HPDE6-E6E7 (cell line): ENCODE results near the gene PLCB4.

Experiments used
- DNase-seq: peaks from one replicate; pipeline ENCODE4 v3.0.0; 2011; ENCODE audit warnings: missing footprints; ENCODE audit errors: extremely low spot score

The PLCB4 gene

DNA sequence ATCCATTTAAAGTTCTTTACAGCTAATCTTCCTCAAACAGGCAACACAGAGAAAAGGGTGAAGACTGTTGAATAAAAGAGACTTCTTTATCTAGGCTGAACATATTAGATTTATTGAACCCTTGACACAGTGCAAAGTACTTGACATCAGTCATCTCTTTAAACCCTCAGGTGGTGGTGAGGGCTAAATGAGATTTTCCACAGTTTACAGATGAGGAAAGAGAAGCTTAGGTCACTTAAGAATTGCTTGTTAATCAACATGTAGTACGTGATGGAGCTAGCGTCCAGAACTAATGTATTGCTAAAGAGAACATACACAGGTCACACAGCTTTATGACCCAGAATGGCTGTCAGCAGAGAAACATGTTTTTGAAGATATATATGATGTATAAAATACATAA lies 252.1 kb downstream of the PLCB4 start:
- DNase-seq, result no peak

DNA sequence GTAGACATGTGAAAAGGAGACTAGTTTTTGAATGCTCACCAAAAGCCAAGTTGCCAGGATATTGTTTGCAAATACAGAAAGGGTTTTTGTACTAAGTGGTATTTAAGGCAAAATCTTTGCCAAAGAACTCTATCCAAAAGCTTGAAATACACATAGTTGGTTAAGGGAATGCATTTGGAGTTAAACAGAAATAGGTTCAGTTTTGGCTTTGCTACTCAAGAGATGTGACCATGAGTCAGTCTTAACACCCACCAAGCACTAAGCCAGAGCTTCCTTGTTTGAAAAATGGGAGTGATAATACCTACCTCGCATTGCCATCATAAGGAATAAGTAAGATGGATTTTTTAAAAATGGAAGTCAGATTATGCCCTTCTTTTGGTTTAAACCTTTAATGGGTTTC lies 253.8 kb downstream of the PLCB4 start:
- DNase-seq, result no peak

DNA sequence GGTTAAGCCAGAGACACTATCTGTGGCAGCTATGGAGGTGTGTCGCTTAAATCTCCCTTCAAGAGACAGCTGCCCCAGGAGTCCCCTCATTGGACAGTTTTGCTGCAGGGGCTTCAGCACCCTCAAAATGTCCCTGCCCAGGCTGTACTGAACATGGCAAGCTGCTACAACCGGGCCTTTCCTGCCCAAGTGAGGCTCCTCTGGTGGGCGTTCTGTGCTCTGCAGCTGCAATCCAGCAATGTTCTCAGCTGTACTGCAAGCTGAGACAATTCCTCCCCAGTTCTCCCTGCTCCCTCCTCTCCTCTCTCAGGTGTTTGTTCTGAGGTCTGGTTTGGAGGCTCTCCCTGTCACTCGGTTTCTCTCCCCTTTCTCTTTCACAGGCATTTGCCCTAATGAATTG lies 254.7 kb downstream of the PLCB4 start:
- no peak for DNase-seq

DNA sequence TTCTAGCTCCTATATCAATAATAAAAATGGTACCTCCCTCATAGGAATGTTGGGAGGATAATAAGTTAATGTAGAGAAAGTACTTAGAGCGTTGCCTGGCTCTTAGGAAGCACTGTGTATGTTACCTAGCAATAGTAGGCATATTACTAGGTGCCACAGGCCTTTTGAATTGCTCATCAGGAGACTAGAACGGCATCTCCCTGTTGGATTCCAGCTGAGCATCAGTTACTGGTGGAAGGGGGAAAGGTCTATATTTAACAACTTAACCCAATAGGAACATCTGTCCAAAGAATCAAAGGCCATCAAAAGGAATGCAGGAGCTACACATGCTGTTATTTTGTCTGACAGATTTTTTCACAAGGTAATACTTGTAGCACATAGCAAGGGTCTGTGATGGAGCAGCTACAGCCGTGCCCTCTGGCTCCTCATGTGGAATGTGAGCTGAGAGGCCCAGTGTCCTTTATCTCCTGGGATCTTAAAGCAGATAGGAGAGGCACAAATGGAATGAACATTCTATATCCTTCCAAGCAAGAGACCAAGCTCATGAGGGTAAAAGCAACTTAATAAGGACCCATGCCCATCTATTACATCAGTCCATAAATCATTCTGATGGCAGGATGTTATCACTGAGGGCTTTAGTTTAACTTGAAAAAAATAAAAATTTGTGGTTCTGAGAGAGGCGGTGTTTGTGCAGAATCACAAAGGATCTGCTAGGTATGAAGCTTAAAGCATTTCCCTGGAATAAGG lies 260.6 kb downstream of the PLCB4 start:
- no peak for DNase-seq

DNA sequence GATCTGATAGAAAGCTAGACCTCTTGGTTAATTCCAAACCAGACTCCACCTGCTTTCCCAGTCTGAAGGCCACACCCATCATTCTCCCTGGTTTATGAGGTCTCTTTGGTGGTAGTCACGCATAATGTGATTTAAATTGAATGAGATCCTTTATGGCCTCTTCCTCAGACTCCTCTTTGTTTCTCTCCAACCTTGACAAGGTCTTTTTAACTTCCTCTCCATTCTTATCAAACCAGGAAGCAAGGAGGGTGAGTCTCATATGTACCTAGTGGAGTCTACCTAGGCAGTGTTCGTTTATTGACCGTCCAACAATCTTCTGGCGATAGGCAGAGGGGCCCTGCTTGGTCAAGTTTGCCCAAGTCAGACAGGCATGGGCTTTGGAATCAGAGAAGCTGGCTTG lies 261.3 kb downstream of the PLCB4 start:
- DNase-seq, result no peak

DNA sequence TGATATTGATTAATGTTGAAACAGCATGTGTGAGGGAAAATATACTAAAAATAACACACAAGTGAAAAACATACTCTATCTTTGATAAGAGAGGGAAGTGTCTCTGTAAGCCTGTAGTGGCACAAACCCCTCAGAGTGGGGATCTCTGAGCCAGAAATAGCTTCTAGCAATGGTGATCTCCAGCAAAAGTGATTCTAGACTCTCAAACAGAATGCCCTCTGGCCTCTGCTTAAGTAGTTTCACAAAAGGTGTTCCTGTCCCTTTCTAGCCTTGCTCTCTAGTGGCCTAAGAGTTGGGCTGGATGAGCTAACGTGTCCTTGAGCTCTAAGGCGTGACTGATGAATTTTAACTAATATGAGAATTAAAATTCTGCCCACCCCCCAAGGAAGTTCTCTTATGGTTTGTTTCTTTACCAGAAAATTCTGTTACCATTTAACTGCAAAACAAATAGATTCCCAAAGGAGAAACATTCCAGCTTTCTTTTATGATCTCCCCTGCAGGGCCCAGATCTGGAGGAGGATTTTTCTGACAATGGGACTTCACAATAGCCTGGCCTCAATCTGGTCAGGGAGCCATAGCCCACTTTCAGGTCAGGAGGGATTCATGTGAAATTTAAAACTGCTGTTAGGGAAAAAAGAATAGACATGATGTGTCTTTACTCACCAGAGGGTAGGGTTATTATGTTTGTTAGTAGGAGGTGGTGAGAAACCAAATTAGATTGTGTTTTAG lies 263.0 kb downstream of the PLCB4 start:
- DNase-seq, result no peak

DNA sequence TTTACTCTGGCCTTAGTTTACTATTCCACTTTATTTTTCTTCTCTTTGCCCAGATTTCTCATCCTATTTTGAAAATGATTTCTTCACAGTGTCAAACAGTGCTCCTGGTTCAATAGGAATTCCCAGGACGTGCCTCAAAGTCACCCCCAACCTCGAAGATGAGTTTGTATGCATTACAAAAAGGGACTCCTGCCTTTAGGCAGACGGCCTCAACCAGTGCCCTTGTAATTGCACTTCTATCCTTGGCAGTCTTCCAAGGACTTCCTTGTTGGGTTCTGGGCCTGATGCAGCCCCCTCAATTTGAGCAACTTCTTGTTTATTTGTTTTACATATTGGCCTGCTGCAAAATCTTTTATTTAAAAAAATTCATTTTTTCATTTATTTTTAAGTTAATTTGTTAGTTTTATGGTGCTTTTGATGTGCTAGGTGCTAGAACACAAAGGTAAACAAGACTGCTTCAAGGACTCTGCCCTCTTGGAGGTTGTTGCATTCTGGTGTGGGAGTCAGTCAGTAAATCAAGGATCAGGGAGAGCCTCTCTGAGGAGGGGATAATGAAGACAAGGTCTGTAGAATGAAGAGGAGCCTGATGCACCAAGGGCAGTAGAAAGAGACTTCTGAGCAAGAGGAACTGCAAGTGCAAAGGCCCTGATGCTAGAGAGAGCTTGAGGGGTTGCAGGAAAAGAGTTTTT lies 264.0 kb downstream of the PLCB4 start:
- DNase-seq, result no peak

DNA sequence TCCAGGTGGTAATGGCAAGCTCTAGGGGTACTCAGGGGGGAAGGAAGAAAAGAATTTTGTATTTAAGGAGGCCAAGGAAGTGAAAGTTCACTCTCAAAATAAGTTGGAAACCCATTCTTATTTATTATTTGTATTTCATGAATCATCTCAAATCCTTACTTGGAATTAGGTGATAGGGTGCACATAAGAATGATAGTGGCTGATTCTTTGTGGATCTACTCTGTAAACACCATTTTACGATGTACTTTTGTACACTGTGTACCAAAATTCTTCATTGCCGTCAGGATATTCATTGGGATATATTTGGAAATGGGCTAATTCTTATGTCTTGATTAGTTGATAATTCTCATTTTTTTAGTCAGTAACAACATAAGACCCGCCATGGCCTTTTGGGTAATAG lies 266.0 kb downstream of the PLCB4 start:
- DNase-seq, result no peak

DNA sequence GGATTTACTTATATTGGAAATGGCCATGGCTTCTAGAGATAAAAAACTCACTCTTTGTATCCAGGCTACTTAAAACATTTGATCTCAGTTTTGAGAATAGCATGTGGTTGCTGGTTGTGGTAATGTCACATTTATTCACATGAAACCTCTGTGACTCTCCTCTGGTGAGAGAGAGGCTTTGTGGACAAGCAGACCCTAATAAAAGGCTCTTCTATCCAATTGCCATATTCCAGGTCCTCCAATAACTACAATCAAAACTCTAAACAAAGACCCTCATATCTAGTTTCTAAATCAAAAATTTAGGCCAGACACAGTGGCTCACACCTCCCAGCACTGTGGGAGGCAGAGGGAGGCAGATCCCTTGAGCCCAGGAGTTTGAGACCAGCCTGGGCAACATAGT lies 269.2 kb downstream of the PLCB4 start:
- no peak for DNase-seq

DNA sequence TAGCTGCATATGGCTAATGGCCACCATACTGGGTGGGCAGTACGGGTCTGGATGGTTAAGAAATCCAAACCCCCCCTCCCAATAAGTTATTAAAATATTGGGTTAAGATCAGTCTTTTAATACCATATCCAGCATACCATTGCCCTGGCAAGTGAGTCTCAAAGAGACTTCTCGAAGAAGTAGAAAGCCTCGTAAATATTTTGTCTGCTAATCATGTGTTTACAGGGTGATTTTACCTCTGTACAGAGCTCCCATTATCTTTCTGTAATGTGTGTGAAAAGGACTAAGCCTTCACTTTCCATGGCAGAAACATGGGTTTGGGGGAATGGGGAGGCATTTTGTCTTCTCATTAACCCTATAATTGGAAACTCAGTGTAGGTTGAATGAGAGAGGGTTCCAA lies 270.8 kb downstream of the PLCB4 start:
- no peak for DNase-seq

DNA sequence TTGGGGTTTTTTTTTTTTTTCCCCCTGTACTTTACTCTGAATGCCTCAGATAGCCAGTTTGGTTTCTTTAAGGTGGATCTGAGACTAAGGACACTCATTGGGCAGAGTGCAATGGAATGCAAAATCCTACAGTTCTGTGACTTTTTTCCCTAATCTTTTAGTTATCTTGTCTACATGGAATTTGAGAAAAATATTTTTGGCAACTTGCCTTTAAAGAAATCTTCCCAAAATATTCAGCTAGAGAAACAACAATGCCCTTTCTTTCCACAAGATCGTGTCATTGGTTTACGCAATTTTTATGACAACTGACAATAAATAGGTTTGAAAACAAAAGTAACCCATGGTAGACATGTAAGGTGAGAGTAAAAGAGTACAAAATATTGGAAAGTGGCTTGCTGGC lies 273.8 kb downstream of the PLCB4 start:
- no peak for DNase-seq

DNA sequence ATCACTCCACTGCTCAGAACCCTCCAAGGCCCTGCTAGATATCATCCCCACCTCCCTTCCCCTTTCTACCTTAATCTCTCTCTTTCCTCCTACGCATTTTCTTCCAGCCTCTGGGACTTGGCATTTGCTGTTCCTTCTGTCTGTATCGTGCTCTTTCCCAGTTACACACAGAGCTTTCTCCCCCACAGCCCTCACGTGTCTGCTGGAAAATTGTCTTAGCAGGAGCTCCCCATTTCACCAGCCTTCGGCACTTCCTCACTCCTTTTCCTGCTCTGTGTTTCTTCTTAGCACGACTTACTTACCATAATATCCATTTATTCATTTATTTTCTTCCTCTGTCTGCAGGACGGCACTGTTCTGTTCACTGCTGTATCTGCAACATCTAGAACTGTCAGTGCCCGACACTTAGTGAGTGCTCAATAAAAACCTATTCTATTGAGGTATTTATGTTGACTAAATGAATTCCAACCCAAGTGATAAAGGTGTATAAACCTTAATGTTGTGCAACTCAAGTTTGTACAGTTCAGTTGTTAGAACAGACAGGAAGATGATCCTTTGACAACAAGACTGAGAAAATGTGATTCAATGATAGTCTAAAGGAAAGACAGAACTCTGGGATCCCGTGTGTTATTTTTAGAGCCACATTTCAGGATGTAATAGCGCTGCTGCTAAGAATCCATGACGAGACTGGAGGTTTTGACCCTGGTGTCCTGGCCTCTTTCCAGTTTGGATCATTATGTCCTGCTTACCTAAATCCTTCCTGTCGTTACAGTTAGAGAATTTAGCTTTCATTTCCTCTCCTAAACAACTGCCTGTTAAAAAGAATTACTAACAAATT lies 275.4 kb downstream of the PLCB4 start:
- DNase-seq, result no peak

DNA sequence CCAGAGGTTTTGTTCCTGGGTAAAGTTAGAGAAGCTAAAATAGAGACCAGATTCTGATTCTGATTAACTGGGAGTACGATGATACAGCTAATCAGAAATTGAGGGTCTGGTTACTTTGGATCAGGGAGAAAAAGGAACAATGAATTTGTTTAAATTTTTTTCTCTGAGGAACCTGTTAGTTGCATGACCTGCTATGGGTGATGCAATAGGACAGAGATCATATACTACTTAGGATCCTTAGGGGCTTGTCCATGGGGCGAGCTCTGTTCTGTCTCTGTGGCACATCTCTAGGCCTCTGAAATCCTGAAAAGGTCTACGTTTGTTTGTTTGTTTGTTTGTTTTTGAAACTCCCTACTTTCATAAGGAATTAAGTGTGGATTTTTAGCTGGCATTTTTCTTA lies 279.4 kb downstream of the PLCB4 start:
- DNase-seq, result no peak

DNA sequence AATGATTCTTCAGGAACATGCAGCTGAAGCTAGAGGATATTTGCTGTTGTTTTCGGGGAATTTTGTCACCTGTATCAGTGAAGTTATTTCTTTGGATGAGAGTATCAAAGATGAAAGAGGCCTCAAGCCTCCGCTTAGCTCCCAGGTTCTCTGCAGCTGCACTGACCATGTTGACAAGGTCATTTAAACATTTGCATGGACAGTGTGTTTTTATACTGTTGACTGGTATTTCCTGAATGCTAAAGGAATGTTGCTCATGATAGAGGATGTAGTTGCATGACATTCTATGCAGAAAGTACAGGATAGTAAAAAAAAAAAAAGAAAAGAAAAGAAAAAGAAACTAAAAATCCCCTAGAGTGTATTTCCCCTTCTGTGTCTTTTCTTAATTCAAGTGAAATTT lies 279.9 kb downstream of the PLCB4 start:
- DNase-seq, result no peak

DNA sequence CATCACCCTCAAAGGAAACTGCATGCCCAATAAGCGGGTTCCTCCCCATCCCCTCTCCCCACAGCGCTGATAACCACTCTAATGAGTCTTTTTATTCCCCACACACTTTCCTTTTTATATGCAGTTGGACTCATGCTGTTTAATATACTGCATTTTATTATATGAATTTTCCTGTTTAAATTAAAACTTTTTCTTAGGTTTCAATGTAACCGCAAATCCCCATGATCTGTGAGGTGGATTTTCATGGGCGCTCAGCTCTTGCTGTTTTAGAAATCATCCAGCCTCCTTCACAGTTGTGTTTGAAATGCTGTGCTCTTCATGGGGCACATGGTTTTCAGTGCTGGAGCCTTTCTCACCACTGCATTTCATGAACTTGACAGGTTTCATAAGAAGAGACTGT lies 280.4 kb downstream of the PLCB4 start:
- no peak for DNase-seq

DNA sequence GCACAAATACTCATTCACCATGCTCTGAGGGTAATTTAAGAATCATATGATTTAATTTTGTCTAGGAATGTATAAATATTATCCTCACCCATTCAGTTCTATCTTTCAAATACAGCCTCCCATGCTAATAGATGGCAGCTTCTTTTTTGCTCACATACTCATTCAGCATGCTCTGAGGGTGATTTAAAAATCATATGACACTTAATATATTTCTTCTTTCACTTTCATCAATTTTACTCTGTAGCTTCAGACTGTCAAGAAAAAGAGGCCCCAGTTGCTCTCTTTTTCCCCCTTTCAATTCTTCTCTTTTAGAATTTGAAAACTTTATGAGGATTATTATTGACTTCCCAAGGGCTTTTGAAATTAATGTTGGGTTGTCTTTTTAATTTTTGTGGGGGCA lies 283.9 kb downstream of the PLCB4 start:
- DNase-seq, result no peak

DNA sequence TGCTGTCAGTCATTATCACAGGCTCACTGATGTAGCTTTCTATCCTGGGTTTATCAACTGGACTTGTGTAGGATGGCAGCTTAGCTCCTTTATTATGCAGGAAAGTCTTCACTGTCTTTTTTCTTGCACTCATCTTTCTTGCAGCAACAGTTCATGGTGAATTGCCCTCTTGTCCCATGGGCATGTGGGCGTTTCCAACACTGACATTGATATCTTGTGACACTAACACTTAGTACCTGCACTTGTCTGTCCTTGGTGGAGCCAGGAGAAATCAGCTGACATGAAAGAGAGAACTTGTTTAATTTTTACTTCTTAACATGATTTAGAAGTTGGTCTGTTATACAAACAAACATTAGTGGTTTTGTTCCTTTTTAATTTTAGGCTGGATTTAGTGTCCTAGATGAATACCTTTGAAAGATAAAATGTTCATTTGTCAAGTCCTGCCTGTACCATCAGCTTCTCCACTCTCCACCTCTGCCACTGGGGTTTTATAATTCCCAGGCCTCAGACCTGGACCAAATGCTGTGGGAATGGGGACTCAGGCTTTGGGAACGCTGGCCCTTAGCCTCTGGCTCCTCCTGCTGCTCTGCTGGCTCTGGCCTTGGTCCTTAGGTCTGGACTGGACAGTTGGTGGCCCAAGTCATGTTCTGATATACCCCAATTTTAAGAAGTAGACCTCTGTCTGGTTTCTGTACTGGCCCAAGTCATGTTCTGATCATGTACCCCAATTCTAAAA lies 284.5 kb downstream of the PLCB4 start:
- DNase-seq, result no peak

DNA sequence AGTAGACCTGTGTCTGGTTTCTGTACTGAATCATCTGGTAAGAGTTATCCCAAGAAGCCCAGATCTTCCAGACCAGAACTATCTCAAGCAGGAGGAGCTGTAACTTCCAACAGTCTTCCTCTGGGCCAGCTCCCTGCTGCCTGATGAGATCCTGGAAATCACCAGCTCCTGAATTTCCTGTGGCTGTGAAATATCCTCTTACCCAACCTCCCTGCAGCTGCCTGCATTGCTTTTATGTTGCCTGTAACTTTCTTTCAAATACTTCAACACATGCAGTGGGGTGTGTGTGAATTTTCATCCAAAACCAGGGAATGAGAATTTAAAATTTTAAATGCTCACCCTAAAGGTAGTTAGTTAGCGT lies 285.0 kb downstream of the PLCB4 start:
- no peak for DNase-seq

DNA sequence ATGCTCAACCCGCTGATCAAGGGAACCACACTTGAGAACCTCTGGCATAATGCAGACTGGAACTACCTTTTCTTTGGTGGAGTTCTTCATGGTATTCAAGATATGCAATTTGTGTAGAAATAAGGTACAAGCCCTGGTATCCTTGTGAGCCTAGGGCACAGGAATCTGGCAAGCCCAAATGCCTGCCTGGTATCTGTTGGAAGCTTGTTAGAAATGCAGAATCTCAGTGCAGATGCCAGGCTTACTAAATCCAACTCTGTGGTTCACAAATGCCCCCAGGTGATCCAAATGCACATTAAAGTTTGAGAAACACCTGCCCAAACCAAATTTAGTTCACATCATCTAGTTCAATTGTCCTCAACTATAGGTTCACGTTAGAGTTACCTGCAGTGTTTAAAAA lies 285.7 kb downstream of the PLCB4 start:
- no peak for DNase-seq

DNA sequence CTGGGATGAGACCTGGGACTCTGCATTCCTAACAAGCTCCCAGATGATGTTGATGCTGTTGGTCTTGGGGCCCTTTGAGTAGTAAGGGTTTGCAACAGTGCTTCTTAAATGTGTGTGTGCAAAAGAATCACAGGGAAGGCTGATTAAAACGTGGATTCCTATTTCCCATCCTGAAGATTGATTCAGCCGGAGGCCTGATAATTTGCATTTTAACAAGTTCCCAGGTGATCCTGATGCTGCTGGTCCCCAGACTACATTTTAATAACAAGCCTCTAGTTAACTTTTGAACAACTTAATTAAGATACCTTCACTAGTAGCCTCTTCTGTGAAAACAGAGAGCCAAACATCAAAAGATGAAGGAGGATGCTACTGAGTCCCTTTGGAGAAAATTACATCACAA lies 289.1 kb downstream of the PLCB4 start:
- DNase-seq, result no peak

DNA sequence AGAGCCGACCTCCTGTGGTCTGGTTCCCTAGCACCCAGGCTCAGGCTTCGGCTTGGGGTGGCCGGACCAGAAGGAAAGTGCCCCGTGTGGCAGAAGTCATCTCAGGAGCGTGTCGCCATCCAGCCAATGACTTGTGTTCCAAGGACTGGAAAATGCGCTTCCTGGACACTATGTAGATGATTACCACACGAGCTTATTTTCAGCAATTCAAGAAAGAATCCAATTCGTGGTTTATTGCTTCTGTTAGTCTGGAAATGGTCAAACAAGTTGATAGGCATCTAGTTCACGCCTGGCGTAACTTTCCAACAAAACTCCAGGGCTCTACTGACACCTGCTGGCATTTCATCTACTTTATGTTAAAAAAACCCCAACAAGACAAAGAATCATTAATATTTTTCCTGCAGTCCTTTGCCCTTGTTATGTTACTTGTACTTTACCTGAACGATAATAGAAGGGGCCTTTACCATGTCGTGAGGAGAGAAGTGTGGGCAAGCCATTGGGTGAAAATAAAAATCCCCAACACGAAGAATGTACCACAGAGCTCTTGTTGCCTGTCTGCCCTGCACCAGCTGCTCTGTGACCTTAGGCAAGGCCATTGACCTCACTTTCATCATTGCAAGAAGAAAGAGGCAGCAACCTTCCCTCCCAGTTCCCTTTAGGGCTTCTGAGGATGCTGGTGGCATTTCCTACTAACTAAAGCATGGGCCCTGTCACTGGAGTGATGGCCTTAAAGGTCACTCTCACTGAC lies 290.8 kb downstream of the PLCB4 start:
- DNase-seq, result peak; percentile 19
